NCI-H187 treated with DMSO at 0.1 percent for 48 hours (cell line): ENCODE results near the gene SP2.
A peak's percentile ranks its signal among the peaks of the same experiment; 100 is the strongest.

Source experiments
- DNase-seq: peaks from one replicate; lab custom pipeline; 2025; lab: John Stamatoyannopoulos, UW

Gene SP2

DNA sequence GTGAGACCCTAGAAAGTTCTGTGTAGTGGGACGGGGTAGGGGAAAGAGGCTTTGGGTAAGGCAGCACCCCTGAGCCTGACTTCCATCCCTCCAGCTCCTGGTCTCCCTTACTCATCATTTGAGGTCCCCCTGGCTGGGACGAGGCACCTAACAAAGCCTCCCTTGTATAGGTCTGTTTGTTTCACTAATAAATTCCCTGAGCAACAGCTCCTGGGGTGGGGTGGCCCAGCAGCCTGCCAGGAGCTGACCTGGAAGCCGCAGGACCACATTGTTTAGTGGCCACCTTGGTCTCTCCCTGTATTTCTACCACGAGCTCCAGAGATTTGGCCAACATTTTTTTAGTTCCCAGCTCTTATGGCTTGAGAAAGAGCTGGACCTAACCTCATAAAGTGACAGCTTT lies 54.4 kb downstream of the SP2 start:
- no peak for DNase-seq

DNA sequence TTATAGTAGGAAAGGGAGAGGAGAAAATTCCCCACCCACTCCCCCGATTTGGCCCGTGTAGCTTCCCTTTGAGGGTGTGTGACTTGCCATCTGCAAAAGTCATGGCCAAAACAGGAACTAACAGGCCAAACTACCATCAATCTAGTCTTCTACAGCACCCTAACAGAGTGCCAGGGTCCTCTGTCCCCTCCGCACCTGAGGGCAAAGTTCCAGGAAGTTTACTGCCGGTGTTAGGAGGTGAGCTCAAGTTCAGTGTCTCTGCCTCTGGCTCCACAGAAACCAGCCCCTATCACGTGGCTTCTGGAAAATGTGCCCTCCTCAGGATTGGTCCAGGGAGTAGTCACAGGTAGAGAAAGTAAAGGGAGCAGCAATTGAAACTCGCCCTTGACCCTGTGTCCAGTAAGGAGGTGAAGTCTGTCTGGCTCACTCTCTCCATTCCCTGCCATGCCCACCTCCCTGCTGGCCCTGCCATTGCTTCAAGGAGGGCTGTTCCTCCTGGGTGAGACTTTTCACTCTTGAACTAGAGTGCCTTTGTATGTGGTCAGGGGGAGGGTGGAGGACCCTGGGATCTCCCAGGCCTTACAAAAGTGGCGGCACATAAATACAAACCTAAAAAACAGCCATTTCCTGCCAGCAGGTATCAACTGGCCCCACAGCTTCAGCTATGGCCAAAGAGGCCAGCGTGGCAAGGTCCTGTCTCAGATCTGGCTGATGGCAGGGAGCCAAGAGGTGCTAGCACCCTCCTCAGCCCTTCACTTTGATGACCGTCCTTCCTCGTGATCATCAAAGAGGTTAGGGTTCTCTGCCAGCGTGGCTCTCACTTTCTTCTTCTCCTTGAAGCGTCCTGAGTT lies 56.4 kb downstream of the SP2 start:
- DNase-seq, result no peak

DNA sequence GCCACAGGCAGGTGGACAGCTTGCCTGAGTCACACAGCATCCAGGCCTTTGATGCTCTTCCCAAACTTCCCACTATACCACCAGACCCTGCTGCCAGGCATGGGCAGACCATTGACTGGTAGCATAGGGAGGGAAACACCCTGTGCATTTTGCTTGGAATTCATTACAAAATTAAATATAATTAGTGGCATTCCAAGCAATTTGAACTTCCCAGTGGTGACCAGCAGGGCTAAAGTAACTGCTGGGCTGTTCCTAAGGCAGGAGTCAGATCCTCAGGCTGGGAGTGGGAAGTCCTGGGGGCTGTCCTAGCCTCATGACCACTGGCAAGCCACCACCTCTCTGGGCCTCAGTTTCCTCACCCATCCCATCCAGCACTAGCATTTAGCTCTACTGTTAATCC lies 57.9 kb downstream of the SP2 start:
- no peak for DNase-seq

DNA sequence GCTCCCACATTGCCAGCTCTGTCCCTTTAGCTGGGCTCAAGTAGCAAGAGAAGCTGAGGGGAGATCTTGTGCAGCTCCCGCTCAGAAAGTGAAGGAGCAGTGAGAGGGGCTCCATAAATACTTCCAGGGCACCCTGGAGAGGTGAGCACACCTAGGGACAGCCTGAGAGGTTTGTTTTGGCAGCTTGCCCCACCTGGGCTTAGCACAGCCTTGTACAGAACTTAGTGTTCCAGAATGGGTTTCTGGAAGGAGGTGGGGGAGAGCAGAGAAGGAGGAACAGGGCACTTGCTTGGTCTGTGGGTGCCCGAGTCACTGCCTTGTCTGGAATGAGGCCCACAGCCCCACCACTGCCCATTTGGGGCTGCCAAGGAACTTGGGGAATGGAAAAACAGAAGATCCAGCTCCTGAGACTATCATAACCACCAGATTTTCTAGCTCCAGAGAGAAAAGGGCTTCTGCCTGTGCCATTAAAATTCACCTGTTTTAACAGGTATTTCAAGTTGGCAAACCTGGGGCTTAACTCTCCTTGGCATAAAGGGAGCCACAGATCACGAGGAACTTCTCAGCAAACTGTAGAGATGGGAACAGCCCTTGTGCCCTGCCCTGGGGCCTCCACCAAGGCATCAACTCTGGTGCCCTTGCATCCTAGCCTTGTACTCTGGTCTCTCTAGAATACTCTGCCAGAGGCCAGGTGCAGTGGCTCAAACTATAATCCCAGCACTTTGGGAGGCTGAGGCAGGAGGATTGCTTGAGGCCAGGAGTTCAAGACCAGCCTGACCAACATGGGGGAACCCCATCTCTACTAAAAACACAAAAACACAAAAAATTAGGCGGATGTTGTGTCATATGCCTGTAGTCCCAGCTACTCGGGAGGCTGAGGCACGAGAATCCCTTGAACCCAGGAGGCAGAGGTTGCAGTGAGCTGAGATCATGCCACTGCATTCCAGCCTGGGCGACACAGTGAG lies 59.7 kb downstream of the SP2 start:
- no peak for DNase-seq

DNA sequence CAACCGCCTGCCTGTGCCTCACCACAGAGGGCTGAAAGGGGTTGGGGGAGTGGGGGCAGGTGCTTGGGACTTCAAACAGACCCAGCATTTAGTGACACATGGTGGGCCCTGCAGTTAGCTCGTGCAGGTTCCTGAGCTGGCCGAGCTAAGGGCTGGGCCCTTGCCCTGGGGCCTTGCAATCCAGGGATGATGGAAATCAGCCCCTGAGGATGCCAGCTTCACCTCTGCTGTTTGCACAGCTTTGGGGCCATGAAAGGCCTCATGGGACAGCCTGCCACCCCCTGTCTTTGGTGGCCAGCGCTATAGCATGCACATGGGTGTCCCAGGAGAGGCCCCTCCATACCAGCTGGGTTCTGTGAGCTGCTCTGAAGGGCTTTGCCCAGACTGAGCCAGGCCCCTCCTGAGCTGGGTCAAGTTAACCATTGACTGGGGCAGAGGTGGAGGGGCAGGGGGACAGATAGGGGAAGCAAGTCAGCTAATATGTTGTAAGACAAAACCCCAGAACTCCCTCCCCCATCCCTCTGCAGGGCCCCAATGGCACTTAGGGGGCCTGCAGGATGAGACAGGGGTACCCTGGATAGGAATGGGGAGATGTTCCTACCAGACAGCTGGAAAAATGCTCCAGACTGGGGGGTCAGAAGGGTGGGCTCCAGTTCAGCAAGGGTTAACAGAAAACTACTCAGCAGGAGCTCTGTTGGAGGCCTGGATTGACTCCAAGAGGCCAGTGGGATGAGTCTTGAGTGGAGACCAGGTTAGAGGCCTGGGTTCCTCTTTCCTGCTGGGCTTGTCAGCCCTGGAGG lies 61.0 kb downstream of the SP2 start:
- DNase-seq, result no peak

DNA sequence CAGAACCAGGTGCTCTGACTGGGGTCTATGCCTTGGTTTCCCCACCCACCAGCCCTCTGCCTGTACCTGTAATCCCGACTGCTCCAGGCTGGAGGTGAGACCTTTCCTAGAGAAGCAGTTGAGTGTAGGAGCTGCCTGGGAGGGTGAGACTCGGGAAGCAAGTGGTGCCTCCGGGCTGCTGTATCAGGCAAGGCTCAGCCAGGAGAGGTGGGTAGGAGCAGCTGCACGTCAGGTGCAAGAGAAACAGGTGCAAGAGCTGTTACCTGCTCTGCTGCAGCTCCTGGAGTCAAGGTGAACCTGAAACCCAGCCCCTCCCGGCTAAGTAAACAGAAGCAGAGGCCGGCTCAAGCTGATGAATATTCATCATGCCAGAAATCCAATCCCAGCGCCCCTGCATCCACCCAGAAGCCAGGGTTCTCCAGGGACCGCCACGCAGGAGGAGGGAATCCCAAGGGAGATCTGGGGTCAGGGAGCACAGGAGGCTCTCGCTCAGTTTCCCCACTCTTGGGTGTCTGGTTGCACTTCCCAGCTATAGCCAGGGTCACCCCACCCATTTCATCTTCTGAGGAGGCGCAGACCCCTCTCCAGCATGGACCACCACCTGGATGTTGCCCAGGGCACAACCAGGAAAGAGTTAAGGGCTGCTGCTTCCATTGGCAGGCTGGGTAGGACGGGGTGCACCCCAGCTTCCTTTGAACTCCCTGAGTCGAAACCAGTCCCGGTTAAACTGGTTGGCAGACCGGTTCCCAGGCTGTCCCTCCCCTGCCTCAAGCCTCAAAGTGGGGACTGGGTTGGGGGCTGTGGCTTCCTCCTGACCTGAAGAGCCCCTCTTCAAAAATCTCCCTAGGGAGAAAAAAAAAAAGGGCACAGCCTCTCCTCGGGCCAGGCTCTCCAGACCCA lies 61.8 kb downstream of the SP2 start, which contains the start of gene PRR15L:
Gene PRR15L (minus strand): TSS at position 293 of the 900 bp plus-strand sequence. CDS start 4,649 bp downstream, outside the sequence.
- DNase-seq, result peak; percentile 84

DNA sequence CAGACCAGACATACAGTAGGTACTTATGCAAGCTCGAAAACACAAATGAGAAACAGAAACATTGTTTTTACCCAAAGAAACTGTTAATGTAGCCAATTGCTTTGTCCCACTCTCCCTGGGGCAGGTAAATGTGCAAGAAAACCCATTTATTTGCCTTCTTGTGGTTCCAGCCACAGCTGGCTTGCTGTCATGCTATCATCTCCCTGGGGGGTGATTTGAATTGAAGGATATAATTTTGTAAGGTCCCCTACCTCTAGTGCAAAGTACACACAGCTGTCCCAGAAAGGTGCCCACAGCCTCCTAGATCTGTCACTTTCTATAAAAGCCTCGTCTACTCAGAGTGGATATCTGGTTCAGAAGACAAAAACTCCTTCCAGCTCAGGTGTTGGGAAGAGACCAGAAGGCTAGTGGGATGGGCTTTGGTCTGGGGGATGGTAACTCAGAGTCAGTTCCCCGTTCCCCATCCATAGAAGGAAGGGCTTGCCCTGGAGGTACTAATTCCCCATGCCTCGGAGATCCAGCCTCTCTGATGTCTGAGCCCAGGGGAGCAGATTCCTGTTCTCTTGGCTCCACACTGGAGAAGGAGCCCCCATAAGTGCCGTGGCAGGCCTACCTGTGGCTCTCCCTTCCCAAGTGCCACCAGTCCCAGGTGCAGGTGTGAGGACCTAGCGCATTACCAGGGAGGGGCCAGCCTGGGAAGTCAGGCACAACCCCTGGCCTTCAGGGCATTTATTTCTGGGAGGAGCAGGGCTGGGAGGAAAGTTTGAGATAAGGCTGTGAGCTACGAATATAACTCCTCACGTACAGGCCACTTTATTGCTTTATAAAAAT lies 64.0 kb downstream of the SP2 start:
- DNase-seq, result peak; percentile 89

DNA sequence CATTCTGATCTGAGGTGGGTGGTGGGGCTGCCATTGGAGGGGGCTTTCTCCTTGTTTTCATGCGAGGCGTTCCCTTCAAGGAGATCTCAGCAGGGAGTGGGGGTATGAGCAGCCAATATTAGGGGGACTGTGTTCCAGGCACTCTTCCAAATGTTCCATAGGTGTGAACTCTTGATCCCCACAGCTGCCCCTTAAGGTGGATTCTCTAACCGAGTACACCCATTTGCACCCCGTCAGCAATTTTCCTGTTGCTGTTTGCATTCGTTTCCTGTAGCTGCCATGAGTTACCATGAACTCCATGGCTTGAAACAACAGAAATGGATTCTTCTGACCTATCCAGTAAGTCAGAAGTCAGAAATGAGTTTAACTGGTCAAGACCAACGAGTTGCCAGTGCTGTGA lies 65.4 kb downstream of the SP2 start:
- no peak for DNase-seq

DNA sequence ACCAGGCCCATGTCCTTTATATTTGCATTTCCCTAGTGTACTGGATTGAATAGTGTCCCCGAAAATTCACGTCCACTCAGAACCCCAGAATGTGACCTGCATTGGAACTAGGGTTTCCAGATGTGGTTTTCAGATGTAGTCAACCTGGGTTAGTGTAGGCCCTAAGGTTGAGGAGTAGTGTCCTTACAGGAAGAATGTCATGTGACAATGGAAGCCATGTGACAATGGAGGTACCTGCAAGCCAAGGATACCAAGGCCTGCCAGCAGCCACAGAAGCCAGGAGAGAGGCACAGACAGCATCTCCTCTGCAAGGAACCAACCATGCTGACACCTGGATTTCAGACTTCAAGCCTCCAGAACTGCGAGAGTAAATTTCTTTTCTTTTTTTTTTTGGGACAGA lies 66.9 kb downstream of the SP2 start:
- no peak for DNase-seq

DNA sequence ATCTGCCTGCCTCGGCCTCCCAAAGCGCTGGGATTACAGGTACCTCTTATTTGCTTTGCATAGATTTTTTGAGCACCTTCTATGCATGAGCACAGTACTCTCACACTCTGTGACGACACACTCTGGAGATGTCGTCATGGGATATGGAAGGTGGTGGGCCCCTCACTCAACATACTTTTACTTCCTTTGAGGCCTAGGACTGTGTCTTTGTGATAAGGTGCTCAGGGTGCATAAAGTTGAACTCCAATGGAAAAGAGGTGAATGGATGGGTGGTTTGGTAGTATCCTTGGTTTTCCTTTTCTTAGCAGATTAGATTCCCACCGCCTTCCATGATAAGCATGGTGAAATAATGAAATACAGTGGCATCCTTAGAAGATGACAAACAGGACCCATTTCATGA lies 68.8 kb downstream of the SP2 start:
- no peak for DNase-seq

DNA sequence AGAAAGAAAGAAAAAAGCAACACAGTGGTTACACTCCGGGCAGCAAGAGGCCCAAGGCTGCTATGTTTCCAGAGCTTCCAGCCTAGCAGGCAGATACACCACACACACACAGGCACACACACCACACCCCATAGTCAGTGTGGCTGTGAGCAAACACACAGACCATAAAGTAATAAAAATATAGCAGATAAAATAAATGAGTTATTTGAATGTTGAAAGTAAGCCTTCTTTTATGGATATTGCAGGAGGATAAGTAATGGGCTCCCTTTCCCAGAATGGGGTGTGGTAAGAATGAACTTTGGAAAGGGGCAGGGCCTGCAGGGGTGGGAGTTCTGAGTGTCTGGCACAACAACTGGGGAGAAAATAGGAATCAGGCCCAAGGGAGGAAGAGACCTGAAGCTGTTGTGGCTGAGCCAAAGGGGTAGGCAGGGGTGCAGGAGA lies 70.1 kb downstream of the SP2 start:
- no peak for DNase-seq

DNA sequence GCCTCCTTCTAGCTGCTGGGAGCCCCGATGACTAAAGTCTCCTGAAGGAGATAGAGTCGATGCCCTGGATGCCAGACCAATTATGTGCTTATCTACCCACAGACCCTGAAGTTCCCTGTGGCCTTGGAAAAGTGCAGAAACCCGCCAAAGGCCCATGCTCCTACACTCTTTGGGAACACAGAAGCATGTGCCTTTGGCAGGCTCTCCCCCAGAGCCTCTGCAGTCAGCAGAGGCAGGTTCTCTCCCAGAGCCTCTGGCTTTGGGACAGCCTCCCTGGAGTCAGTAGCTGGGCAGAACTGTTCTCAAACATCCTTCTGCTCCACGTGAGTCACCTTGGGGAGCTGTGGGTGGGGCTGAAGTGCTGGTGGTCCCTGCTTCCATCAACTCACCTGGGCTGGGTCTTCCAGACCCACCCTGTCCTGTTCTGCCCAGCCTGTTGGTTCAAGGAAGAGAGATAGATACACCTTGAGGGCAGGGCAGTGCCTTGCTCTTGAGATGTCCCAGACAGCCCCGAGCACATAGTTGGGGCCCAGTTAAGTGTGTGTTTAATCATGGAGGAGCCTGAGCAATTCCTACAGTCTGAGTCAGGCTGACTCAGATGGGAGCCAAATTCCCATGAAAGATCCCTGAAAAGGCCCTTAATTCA lies 71.7 kb downstream of the SP2 start:
- no peak for DNase-seq

DNA sequence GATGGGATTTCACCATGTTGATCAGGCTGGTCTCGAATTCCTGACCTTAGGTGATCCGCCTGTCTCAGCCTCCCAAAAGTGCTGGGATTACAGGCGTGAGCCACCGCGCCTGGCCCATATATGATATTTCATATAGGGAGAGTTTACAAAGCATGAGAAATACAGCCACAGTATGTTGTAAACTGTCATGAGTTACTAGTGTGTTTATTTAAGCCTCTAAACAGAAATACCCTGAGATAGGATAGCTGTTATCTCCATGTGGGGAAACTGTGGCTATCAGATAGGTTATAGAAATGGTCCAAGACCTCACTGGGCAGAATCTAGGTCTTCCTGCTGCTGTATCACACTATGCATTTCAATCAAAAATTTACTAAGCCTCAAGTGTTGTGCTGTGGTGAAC lies 72.8 kb downstream of the SP2 start:
- DNase-seq, result no peak

DNA sequence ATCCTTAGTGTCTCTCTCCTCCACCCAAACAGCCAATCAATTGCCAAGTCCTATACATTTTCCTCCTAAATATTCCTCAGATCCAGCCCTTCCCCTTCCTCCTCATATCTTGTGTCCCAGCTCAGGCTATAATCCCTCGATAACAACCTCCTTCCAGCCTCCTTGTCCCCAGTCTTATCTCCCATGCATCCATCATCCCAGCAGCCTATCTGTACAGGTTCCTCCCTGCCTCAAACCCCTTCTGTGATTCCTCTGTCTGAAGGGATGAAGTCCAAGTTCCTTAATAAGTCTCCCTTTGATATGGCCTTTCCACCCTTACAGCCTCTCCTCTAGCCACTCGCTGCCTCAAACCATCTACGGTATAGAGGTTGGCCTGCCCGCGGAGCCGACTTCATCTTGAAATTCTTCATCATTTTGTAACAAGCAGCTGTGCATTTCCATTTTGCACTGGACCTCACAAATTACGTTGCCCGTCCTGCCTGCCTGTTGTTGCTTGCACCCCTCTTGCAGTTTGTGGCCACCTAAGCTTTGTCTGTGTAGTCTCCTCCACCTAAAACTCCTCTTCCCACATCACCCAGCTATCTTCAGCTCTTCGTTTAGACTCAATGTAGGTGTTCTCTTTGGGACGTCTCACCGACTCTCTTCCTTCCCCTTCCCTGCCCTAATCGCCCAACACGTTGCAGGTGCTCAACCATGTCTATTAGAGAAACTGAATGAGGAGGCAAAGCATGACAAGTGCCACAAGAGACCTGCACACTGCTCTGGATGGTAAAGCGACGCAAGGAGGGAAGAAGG lies 74.1 kb downstream of the SP2 start:
- no peak for DNase-seq

DNA sequence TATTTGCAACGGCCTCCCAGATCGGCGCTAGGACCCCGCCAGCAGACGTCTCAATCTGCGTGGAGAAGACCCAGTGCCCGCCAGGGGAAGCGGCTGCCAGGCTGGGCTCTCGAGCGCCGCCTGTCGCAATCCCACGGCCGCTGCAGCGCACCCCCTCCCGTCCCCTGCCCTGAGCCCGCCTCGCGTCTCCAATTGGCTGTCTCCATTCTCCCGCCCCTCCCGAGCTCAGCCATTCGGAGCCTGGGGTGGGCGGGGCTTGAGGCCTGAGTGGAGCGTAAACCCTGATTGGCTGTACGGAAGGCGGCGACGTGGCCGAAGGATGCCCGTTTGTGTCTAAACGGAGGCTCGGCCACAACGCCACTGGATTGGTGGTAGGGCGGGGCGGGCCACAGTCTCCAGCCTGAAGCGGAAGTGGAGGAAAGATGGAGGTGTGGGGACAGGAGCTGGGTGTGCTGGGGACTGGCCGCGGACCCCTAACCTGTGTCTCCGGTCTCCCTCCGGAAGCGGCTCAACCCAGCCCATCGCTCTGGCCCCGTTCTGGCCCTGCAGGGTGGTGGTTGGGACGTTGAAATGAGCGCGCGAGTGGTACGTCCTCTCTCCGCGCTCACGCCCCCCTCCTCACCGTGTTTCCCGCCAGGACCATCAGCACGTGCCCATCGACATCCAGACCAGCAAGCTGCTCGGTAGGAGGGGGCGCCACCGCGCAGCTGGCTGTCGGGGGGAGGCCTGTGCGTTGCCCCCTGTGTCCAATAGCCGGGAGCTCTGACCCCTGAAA lies 74.9 kb downstream of the SP2 start, which contains the start of gene CDK5RAP3:
Gene CDK5RAP3 (plus strand): TSS at position 389 of the 775 bp plus-strand sequence. CDS start 34 bp downstream, at position 423.
- DNase-seq, result peak; percentile 95

DNA sequence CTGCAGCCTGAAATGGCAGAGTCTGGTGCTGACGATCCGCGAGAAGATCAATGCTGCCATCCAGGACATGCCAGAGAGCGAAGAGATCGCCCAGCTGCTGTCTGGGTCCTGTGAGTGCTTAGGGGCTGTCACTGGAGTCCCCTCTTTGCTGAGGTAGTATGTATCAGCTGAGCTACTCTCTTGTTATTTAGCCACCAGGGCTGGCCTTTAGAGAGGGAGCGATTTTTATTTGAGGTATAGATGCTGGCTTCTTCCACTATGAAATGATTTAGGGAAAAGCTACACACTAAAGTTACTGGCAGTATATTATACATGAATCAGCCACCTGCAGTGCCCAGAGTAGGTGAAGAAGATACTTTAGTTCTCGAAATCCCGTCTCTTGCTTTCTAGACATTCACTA lies 77.5 kb downstream of the SP2 start:
- DNase-seq, result no peak

DNA sequence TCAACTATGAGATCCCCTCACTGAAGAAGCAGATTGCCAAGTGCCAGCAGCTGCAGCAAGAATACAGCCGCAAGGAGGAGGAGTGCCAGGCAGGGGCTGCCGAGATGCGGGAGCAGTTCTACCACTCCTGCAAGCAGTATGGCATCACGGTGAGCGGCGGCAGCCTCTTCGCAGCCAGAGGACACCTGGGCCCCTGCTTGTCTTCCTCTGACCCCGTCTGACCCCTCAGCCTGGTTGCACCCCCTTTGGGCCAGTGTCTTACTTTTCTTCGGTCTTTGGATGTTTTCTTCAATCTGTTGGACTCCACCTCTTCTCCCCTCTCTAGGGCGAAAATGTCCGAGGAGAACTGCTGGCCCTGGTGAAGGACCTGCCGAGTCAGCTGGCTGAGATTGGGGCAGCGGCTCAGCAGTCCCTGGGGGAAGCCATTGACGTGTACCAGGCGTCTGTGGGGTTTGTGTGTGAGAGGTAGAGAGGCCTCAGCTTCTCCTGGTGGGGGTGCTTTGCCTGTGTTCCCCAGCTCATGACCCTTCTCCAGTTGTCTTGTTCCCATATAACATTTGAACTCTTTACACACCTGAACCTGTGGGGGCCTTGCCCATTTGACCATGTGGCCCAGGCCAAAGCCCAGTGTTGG lies 79.3 kb downstream of the SP2 start:
- no peak for DNase-seq
